Lung (tissue), 12 donors: Measurements from ENCODE around the gene KCNH6. TPM values are rescaled to one million over a fixed set of nuclear protein-coding genes. Genes with fewer than 3 reads are reported as not detected.

Experiments used
- ATAC-seq: fragments of 200-7000 bp; cut with Tn5 transposase; one replicate; pipeline ENCODE4 v1.9.1; 2020; ENCODE audit warnings: moderate number of reproducible peaks; ENCODE audit not compliant: insufficient read depth, low FRiP score
- DNase-seq, 3 donors: peaks; one replicate each; pipeline ENCODE4 v3.0.0-alpha.2; 2013 to 2017
- H3K27ac ChIP-seq, 2 donors: one replicate each; pipeline ENCODE4 v1.5.1; 2013; ENCODE audit warnings: mild to moderate bottlenecking in 2 of 2, moderate library complexity in 2 of 2, control low read depth in 1 of 2, inconsistent platforms in 1 of 2, low read depth in 1 of 2, low read length in 1 of 2
- H3K27me3 ChIP-seq, 3 donors: one replicate each; pipeline ENCODE4 v1.5.1; 2013; ENCODE audit warnings: low read length in 2 of 3; ENCODE audit not compliant: control insufficient read depth in 3 of 3, insufficient read depth in 3 of 3
- H3K36me3 ChIP-seq, 4 donors: one replicate each; pipeline ENCODE4 v1.5.1; 2013; ENCODE audit warnings: low read length in 4 of 4, mild to moderate bottlenecking in 1 of 4, moderate library complexity in 1 of 4; ENCODE audit not compliant: control insufficient read depth in 4 of 4, insufficient read depth in 4 of 4
- H3K4me1 ChIP-seq, 5 donors: one replicate each; pipeline ENCODE4 v1.5.1; 2013; ENCODE audit warnings: low read length in 5 of 5, mild to moderate bottlenecking in 2 of 5, moderate library complexity in 1 of 5; ENCODE audit not compliant: control insufficient read depth in 5 of 5, insufficient read depth in 5 of 5
- H3K4me3 ChIP-seq: one replicate; pipeline ENCODE4 v1.5.1; 2013; ENCODE audit warnings: mild to moderate bottlenecking, control low read depth, moderate library complexity
- H3K9ac ChIP-seq, 2 donors: one replicate each; pipeline ENCODE4 v1.5.1; 2013; ENCODE audit warnings: low read length in 2 of 2, control low read depth in 1 of 2; ENCODE audit not compliant: insufficient read depth in 1 of 2
- H3K9me3 ChIP-seq, 4 donors: one replicate each; pipeline ENCODE4 v1.5.1; 2013; ENCODE audit warnings: low read length in 3 of 4, mild to moderate bottlenecking in 1 of 4, moderate library complexity in 1 of 4; ENCODE audit not compliant: control insufficient read depth in 4 of 4, insufficient read depth in 3 of 4
- WGBS, 2 donors: extraction: QIAGEN DNeasy Blood & Tissue Kit; methylation state at CpG; one replicate each; pipeline ENCODE4 v1.1.7; 2013; 5-methylcytosine and 5-hydroxymethylcytosine counted together
- polyA plus RNA-seq, 2 donors: library from polyadenylated mRNA; stranded (reverse); fragments of 200-250 nt; gene quantifications; one replicate each; pipeline ENCODE4 v1.2.1, GENCODE V29; 2013
- total RNA-seq, 2 donors: library from RNA; depleted of rRNA in 1 of 2; stranded (reverse); fragments of >200 nt in 1 of 2; gene quantifications; one replicate each; pipeline ENCODE4 v1.2.1, GENCODE V29; 2014 to 2021
- TF ChIP-seq, protein P1 (sequence below): IDR thresholded peaks from 2 replicates; pipeline ENCODE4 v1.5.1; 2012; ENCODE audit warnings: mild to moderate bottlenecking; ENCODE audit errors: control extremely low read depth, extremely low read depth
- donor health status: control.
- donor health status: control.
- donor health status: Bipolar disorder and iron deficiency.
- donor health status: healthy.
- donor health status: DM: yes; HTN: yes; CAD: no.

The KCNH6 gene
- total and polyA plus RNA-seq, 4 donors, result 0.05 to 1.6 (median 0.31) TPM

DNA sequence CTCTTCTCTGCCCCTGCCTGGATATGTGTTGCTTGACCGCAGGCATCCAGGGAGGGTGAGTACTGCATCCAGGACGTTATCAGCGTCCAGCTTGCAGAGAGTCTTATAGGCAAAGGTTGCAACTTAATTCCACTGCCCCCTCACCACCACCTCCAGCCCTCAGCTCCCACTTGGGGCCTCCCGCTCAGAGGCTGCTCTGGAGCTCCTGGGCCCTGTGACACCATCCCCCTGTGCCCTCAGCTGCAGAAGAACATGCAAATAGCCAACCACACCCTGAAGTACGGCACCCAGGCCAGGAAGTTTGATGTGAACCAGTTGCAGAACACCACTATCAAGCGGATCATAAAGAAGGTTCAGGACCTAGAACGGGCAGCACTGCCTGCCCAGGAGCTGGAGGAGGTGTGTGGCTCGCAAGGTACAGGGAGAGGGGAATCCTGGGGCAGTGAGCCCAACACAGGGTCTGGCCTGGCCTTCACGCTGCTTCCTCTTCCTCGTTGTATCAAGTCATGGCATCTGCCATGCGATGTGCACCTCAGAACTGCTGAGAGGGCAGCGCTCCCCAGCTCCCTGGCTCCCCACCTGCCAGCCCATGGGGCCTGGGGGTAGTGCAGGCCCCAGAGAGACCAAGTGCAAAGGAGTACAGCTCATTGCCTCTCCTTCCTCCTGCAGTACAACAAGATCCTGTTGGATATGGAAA is 36.7 kb upstream of the KCNH6 start:
- DNase-seq, result no peak
- no peaks in the 10 kb centered on the region for H3K36me3 ChIP-seq
- ATAC-seq, result no peak
- 77 to 78% methylated on average over 12 of the region's 12 CpGs for WGBS, 2 donors
- H3K4me1 ChIP-seq, result no peaks in the 10 kb centered on the region
- TF ChIP-seq, protein P1, sequence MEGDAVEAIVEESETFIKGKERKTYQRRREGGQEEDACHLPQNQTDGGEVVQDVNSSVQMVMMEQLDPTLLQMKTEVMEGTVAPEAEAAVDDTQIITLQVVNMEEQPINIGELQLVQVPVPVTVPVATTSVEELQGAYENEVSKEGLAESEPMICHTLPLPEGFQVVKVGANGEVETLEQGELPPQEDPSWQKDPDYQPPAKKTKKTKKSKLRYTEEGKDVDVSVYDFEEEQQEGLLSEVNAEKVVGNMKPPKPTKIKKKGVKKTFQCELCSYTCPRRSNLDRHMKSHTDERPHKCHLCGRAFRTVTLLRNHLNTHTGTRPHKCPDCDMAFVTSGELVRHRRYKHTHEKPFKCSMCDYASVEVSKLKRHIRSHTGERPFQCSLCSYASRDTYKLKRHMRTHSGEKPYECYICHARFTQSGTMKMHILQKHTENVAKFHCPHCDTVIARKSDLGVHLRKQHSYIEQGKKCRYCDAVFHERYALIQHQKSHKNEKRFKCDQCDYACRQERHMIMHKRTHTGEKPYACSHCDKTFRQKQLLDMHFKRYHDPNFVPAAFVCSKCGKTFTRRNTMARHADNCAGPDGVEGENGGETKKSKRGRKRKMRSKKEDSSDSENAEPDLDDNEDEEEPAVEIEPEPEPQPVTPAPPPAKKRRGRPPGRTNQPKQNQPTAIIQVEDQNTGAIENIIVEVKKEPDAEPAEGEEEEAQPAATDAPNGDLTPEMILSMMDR, result no peak
- H3K9ac ChIP-seq, result no peak overlapping the region
- H3K27me3 ChIP-seq, result no peaks in the 10 kb centered on the region
- H3K4me3 ChIP-seq, result no peak overlapping the region
- H3K9me3 ChIP-seq, result no peaks in the 10 kb centered on the region
- H3K27ac ChIP-seq, result no peak overlapping the region

DNA sequence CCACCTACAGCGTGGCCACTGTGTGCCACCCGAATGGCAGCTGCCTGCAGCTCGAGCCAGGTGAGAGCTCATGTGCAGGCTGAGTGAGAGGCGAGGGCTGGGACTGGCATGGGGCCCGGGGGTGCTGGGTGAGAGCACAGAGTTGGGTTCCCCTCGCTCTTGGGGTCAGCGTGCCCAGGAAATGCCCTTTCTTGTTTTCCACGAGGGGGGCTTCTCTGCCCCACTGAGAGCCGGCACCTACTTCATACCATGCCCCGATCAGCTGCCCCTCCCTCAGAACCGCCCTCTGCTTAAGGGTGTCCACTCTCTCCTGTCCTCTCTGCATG is 36.2 kb upstream of the KCNH6 start:
- H3K4me1 ChIP-seq, result no peaks in the 10 kb centered on the region
- H3K27ac ChIP-seq, result no peak overlapping the region
- H3K9ac ChIP-seq, result no peak overlapping the region
- no peak for DNase-seq
- H3K4me3 ChIP-seq, result no peak overlapping the region
- WGBS, 2 donors, result 84 to 90% methylated on average over 11 of the region's 11 CpGs
- H3K27me3 ChIP-seq, result no peaks in the 10 kb centered on the region
- no peaks in the 10 kb centered on the region for H3K9me3 ChIP-seq
- no peak for ATAC-seq
- TF ChIP-seq, protein P1, result no peak
- no peaks in the 10 kb centered on the region for H3K36me3 ChIP-seq

DNA sequence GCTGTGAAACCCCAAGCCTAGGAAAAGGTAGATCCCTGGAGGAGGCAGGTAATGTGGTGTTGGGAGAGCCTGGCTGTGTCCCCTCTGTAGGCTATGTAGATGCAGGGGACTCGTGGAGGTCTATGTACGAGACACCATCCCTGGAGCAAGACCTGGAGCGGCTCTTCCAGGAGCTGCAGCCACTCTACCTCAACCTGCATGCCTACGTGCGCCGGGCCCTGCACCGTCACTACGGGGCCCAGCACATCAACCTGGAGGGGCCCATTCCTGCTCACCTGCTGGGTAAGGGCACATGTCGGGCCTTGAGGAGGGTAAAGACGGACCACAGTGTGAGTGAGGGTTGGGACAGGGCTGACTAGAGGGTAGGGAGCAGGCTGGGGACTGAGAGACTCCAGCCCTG is 34.3 kb upstream of the KCNH6 start:
- Histone ChIP-seq H3K4me3 (no peak overlapping the region), H3K27me3 (no peaks in the 10 kb centered on the region), H3K27ac (no peak overlapping the region), H3K9ac (no peak overlapping the region), H3K36me3 (peaks cover 0 to 4% (median 0%) of the 10 kb centered on the region in 4 donors), H3K4me1 (no peaks in the 10 kb centered on the region), H3K9me3 (no peaks in the 10 kb centered on the region)
- no peak for ATAC-seq
- WGBS, 2 donors, result 94 to 95% methylated on average over 10 of the region's 10 CpGs
- TF ChIP-seq, protein P1, result no peak
- no peak for DNase-seq

DNA sequence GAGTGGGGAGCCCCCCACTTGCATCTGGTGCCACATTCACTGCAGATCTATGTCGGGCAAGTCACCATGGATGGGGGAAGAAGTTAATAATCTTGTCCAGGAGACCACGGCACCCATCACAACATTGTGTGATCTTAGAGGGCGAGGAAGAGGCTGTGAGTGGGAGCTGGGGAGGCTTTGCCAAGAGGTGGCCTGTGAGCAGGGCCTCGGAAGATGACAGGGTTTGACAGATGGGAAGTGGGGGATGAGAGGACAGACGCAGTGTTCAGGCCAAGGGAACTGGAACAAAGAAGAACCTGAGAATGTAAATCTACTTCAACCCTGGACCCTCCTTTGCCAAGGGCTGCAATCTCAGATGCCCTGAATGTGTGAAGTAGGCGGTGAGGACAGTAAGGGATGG is 33.9 kb upstream of the KCNH6 start:
- no peaks in the 10 kb centered on the region for H3K9me3 ChIP-seq
- peaks cover 0 to 4% (median 0%) of the 10 kb centered on the region in 4 donors for H3K36me3 ChIP-seq
- H3K27me3 ChIP-seq, result no peaks in the 10 kb centered on the region
- no peaks in the 10 kb centered on the region for H3K4me1 ChIP-seq
- DNase-seq (no peak), ATAC-seq (no peak)
- no peak overlapping the region for H3K9ac ChIP-seq
- H3K27ac ChIP-seq, result peak overlapping the region in 1 of 2 donors; percentile 16
- TF ChIP-seq, protein P1, result no peak
- H3K4me3 ChIP-seq, result no peak overlapping the region
- WGBS, 2 donors, result 82 to 85% methylated on average over 6 of the region's 6 CpGs
